Amniotic stem cell (primary cell): ENCODE data around the gene PTGES3L.
"Not testable (repeated sequence)": the region's sequence is repeated elsewhere in the genome, so short reads cannot be mapped to it uniquely, and the experiment has no call there.

Experiments
- DNase-seq: peaks from one replicate; lab custom pipeline; 2025; lab: John Stamatoyannopoulos, UW

The PTGES3L gene

GRCh38 chr17:42919522-42920077, 60.3 kb downstream of the PTGES3L start:
- DNase-seq, result not testable (repeated sequence)

DNA sequence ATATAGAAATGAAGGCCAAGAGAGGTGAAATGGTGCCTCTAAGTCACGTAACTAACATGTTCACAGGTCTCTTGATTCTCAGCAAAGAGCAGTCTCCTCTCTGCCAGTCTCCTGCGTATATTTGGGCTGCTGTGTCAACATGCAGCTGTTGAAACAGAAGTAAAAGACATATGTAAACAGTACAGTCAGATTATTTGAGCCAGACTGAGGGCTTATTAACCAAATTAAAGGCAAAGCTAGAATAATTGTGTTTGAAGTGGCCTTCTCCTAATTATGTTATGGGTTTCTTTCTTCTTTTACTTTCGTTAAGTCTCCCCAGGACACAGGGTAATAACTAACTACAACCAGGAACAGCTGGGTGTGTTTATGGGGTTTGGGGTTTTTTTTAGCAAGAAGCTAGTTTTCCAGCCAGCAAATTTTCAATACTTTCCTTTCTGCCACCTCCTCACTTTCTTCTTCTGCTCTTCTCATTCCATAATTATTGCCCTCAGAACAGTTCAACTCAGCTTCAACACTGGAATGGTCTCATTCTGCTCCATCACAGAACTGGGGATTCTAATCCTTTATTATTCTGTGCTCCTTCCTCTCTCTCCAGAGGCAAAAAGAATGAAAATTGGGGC, 60.9 kb downstream of the PTGES3L start:
- no peak for DNase-seq
